Left lung (tissue), 10 donors: ENCODE results near the gene ATP2C1. TPM values are rescaled to one million over a fixed set of nuclear protein-coding genes. Genes with fewer than 3 reads are reported as not detected.
A peak's percentile ranks its signal among the peaks of the same experiment; 100 is the strongest.
"Not testable (repeated sequence)": the region's sequence is repeated elsewhere in the genome, so short reads cannot be mapped to it uniquely, and the experiment has no call there.

Source experiments
- ATAC-seq: fragments of 200-7000 bp; cut with Tn5 transposase; one replicate; pipeline ENCODE4 v1.9.1; 2020; ENCODE audit warnings: moderate library complexity
- DNase-seq, 4 donors: peaks; one replicate each; pipeline ENCODE4 v3.0.0-alpha.2; 2013 to 2020
- H3K27ac ChIP-seq, 2 donors: fragments of 200-600 bp; sonication (generic) in 1 of 2; one replicate each; pipeline versions ENCODE4 v1.5.0 to v1.8.0; 2020 to 2021
- H3K27me3 ChIP-seq, 2 donors: fragments of 200-600 bp; sonication (generic) in 1 of 2; one replicate each; pipeline versions ENCODE4 v1.5.0 to v1.8.0; 2020 to 2021
- H3K36me3 ChIP-seq, 2 donors: fragments of 200-600 bp; sonication (generic) in 1 of 2; one replicate each; pipeline versions ENCODE4 v1.5.0 to v1.8.0; 2020 to 2021
- H3K4me1 ChIP-seq, 2 donors: fragments of 200-600 bp; one replicate each; pipeline ENCODE4 v1.8.0; 2021
- H3K4me3 ChIP-seq, 2 donors: fragments of 200-600 bp; sonication (generic) in 1 of 2; one replicate each; pipeline versions ENCODE4 v1.5.0 to v1.8.0; 2020 to 2021; ENCODE audit warnings: mild to moderate bottlenecking in 1 of 2
- H3K9me3 ChIP-seq, 2 donors: fragments of 200-600 bp; sonication (generic) in 1 of 2; one replicate each; pipeline versions ENCODE4 v1.5.0 to v1.8.0; 2020 to 2021
- CTCF ChIP-seq, 2 donors: fragments of 200-600 bp; sonication (generic) in 1 of 2; IDR thresholded peaks; one replicate each; pipeline versions ENCODE4 v1.5.0 to v1.8.0; 2021; ENCODE audit warnings: antibody characterized with exemption in 2 of 2
- intact Hi-C, 2 donors: fragments of 100-400 bp; cut with DNase I; formaldehyde crosslinking; loops; one replicate each; pipeline versions ENCODE4 v1.11.2 to v1.14.2; 2022
- polyA plus RNA-seq, 6 donors: library from polyadenylated mRNA; unstranded; fragments of 120-200 nt; gene quantifications; one replicate each; pipeline ENCODE4 v1.2.1, GENCODE V29; 2013; ENCODE audit not compliant: insufficient read length in 6 of 6
- total RNA-seq, 2 donors: library from RNA; stranded (reverse); fragmentation: NEBNext Ultra II Directional; extraction: Animal tissue kit (Norgen Biotek cat#: 25700); gene quantifications; one replicate each; pipeline ENCODE4 v1.2.1, GENCODE V29; 2021
- donor health status: DM: no; HTN: yes; CAD: no.
- donor health status: DM: no; HTN: no; CAD: no.

The ATP2C1 gene
- total and polyA plus RNA-seq, 8 donors: 113 to 161 (median 130) TPM

GRCh38 chr3:130963878-130964277 lies 70.0 kb downstream of the ATP2C1 start:
- H3K36me3 ChIP-seq: peaks cover 0 to 72% of the 10 kb centered on the region in 2 donors
- peak overlapping the region in 1 of 2 donors; percentile 1 for H3K27ac ChIP-seq
- DNase-seq (no peak), ATAC-seq (peak; percentile 29)
- H3K4me3 ChIP-seq: no peak overlapping the region
- H3K9me3 ChIP-seq: no peaks in the 10 kb centered on the region
- no peaks in the 10 kb centered on the region for H3K27me3 ChIP-seq
- no peak for TF ChIP-seq CTCF (IDR thresholded peaks at IDR 0.05)
- intact Hi-C loops: no loop called here
- no peaks in the 10 kb centered on the region for H3K4me1 ChIP-seq

GRCh38 chr3:130967281-130967680 lies 73.4 kb downstream of the ATP2C1 start:
- no peaks in the 10 kb centered on the region for H3K27me3 ChIP-seq
- no peak overlapping the region for H3K4me3 ChIP-seq
- DNase-seq: no peak
- intact Hi-C loops: no loop called here
- no peaks in the 10 kb centered on the region for H3K4me1 ChIP-seq
- peaks cover 0 to 71% of the 10 kb centered on the region in 2 donors for H3K36me3 ChIP-seq
- H3K27ac ChIP-seq: no peak overlapping the region
- TF ChIP-seq CTCF (IDR thresholded peaks at IDR 0.05): no peak
- H3K9me3 ChIP-seq: no peaks in the 10 kb centered on the region
- ATAC-seq: no peak

GRCh38 chr3:130968221-130968620 lies 74.3 kb downstream of the ATP2C1 start:
- H3K4me1 ChIP-seq: no peaks in the 10 kb centered on the region
- intact Hi-C loops: no loop called here
- no peak for ATAC-seq
- H3K36me3 ChIP-seq: peaks cover 0 to 76% of the 10 kb centered on the region in 2 donors
- no peak for TF ChIP-seq CTCF (IDR thresholded peaks at IDR 0.05)
- no peaks in the 10 kb centered on the region for H3K9me3 ChIP-seq
- no peaks in the 10 kb centered on the region for H3K27me3 ChIP-seq
- no peak for DNase-seq
- H3K27ac ChIP-seq: no peak overlapping the region
- no peak overlapping the region for H3K4me3 ChIP-seq

DNA sequence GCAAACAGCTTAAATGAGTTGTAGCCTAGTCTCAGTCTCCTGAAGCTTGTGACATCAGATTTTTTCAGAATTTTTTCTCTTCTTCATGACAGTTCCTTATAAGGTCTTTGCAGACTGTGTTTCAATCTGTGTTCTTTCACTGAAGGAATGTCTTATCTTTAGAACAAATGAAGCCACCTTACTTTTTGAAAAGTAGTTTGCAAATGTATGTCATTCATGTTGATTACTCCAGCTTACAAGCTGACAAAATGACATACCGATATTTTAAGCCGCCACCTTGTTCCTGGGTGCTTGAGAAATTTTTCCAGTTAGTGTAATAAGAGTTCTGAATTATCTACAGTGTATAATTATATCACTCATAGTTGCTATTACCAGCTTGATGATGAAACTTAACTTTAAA lies 75.7 kb downstream of the ATP2C1 start:
- Histone ChIP-seq H3K4me1 (no peaks in the 10 kb centered on the region), H3K9me3 (no peaks in the 10 kb centered on the region), H3K36me3 (peaks cover 0 to 79% of the 10 kb centered on the region in 2 donors), H3K27me3 (no peaks in the 10 kb centered on the region), H3K27ac (no peak overlapping the region), H3K4me3 (no peak overlapping the region)
- ATAC-seq: no peak
- intact Hi-C loops: no loop called here
- no peak for TF ChIP-seq CTCF (IDR thresholded peaks at IDR 0.05)
- DNase-seq: no peak

DNA sequence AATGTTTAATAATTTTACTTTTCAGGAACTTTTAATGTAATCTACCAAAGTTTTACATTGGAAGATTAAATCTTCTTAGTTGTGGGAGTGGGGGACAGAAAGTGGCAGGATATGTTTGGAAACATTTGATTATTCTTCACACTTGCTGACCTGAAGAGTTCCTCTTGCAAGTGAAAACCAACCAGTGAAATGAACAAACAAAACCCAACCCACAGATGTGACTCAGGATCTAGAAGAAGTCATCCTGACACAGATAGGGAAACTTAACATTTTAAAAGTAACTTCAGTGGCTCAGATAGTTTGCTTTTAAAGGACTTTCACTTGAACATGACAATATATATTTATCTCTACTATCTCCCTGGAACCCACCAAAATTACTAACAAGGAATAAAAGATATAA lies 77.3 kb downstream of the ATP2C1 start:
- Histone ChIP-seq H3K27me3 (no peaks in the 10 kb centered on the region), H3K4me3 (no peak overlapping the region), H3K36me3 (peaks cover 0 to 80% of the 10 kb centered on the region in 2 donors), H3K9me3 (no peaks in the 10 kb centered on the region), H3K27ac (no peak overlapping the region), H3K4me1 (no peaks in the 10 kb centered on the region)
- ATAC-seq (no peak), DNase-seq (no peak)
- TF ChIP-seq CTCF (IDR thresholded peaks at IDR 0.05): no peak
- intact Hi-C loops: no loop called here

DNA sequence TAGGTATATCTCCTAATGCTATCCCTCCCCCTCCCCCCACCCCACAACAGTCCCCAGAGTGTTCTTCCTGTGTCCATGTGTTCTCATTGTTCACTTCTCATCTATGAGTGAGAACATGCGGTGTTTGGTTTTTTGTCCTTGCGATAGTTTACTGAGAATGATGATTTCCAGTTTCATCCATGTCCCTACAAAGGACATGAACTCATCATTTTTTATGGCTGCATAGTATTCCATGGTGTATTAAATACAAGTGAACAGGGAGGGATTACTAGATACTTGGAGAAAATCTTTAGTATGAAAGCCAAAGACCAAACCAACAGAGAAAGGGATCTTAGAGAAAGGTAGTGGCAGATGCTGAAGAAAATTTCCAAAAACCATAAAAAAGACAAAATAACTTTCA lies 78.7 kb downstream of the ATP2C1 start:
- H3K4me1 ChIP-seq, H3K27me3 ChIP-seq, H3K4me3 ChIP-seq, intact Hi-C loops, ATAC-seq, H3K9me3 ChIP-seq, DNase-seq, H3K27ac ChIP-seq: not testable (repeated sequence)
- H3K36me3 ChIP-seq: peaks cover 0 to 74% of the 10 kb centered on the region in 2 donors
